ENCODE measurements around the gene GAB4.

GRCh38 chr22:16937811-16938210 is 70.2 kb downstream of the GAB4 start:
- no peak for TF ChIP-seq NFE2L2 (IDR thresholded peaks at IDR 0.05; ENCODE audit: low read depth, low read length)
- TF ChIP-seq CTCF (conservative IDR thresholded peaks at IDR 0.05; ENCODE audit: low read depth, low read length): no peak
- TF ChIP-seq POLR2A (IDR thresholded peaks at IDR 0.05; ENCODE audit: low read depth, low read length): no peak
- no peak for TF ChIP-seq RAD21 (IDR thresholded peaks at IDR 0.05; ENCODE audit: low read length)
- TF ChIP-seq MAFK (IDR thresholded peaks at IDR 0.05; ENCODE audit: low read depth, low read length): no peak
- no peak for TF ChIP-seq RFX5 (IDR thresholded peaks at IDR 0.05; ENCODE audit: low read depth, low read length)
- TF ChIP-seq USF2 (IDR thresholded peaks at IDR 0.05; ENCODE audit: low read depth, low read length): no peak
- no peak for TF ChIP-seq MAZ (IDR thresholded peaks at IDR 0.05; ENCODE audit: borderline replicate concordance, low read depth, low read length)
- TF ChIP-seq CEBPB (IDR thresholded peaks at IDR 0.05; ENCODE audit: low read depth, low read length): no peak
- TF ChIP-seq SMC3 (IDR thresholded peaks at IDR 0.05; ENCODE audit: low read depth, low read length): no peak

Data from IMR-90 (cell line).